ENCODE results near the gene KCMF1.

GRCh38 chr2:85063981-85064599 is 93.1 kb downstream of the KCMF1 start:
- TF ChIP-seq EZH2 (IDR thresholded peaks at IDR 0.05; ENCODE audit: borderline replicate concordance, insufficient read depth, low read depth, low read length, poor library complexity, severe bottlenecking): no peak
- TF ChIP-seq CTCF (IDR thresholded peaks at IDR 0.05): no peak
